Nephron (organoid): ENCODE data around the gene GREM2.

Source experiments
- H3K27ac Mint-ChIP-seq, 3 experiments: 2 replicates each; pipeline ENCODE4 v1.8.0; 2020; ENCODE audit warnings: mixed read lengths in 3 of 3, mild to moderate bottlenecking in 2 of 3, moderate library complexity in 1 of 3
- H3K27me3 Mint-ChIP-seq: 2 replicates; pipeline ENCODE4 v1.8.0; 2021; ENCODE audit warnings: low read depth, mild to moderate bottlenecking, moderate library complexity, mixed read lengths
- H3K36me3 Mint-ChIP-seq: 2 replicates; pipeline ENCODE4 v1.8.0; 2020; ENCODE audit warnings: low read depth, mixed read lengths
- H3K4me1 Mint-ChIP-seq: 2 replicates; pipeline ENCODE4 v1.8.0; 2020; ENCODE audit warnings: mixed read lengths
- H3K4me3 Mint-ChIP-seq, 3 experiments: 2 replicates each; pipeline ENCODE4 v1.8.0; 2020; ENCODE audit warnings: mild to moderate bottlenecking in 3 of 3, mixed read lengths in 3 of 3, moderate library complexity in 2 of 3
- H3K9me3 Mint-ChIP-seq: 2 replicates; pipeline ENCODE4 v1.8.0; 2020; ENCODE audit warnings: mixed read lengths
- TF ChIP-seq, protein P1 (sequence below), 3 experiments: fragments of 200-600 bp; sonication (generic); IDR thresholded peaks; one replicate each; pipeline ENCODE4 v1.5.0; 2021; ENCODE audit warnings: antibody characterized with exemption in 3 of 3; ENCODE audit not compliant: unreplicated experiment in 3 of 3

Gene GREM2

DNA sequence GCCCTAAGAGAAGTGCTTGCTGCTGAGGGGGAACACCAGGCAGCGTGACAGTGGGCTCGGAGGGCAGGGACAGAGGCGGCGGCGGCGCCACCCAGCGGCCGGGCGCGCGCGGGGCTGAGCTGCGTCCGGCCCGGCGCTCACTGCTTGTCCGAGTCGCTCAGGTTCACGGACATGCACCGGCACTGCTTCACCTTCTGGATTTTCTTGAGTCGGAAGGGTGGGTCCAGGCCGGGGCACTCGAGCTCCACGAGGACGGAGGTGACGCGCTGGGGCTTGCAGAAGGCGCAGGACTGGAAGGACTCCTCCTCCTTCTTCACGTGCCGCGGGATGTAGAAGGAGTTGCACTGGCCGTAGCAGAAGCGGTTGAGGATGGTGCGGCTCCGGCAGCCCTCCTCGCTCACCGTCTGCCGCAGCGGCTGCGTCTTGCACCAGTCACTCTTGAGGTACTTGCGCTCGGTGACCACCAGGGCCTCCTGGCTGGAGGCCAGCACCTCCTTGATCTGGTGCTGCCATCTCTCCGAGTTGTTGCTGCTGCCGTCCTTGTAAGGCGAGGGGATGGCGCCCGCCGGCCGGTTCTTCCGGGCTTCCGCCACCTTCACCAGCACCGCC, 119.0 kb downstream of the GREM2 start:
- no peak overlapping the region for H3K27ac Mint-ChIP-seq
- peaks cover 3% of the 10 kb centered on the region for H3K27me3 Mint-ChIP-seq
- H3K36me3 Mint-ChIP-seq, result no peaks in the 10 kb centered on the region
- H3K4me1 Mint-ChIP-seq, result peaks cover 15% of the 10 kb centered on the region
- H3K4me3 Mint-ChIP-seq, result peak overlapping the region; percentile 53 to 69 (median 68)
- no peaks in the 10 kb centered on the region for H3K9me3 Mint-ChIP-seq
- TF ChIP-seq, protein P1, sequence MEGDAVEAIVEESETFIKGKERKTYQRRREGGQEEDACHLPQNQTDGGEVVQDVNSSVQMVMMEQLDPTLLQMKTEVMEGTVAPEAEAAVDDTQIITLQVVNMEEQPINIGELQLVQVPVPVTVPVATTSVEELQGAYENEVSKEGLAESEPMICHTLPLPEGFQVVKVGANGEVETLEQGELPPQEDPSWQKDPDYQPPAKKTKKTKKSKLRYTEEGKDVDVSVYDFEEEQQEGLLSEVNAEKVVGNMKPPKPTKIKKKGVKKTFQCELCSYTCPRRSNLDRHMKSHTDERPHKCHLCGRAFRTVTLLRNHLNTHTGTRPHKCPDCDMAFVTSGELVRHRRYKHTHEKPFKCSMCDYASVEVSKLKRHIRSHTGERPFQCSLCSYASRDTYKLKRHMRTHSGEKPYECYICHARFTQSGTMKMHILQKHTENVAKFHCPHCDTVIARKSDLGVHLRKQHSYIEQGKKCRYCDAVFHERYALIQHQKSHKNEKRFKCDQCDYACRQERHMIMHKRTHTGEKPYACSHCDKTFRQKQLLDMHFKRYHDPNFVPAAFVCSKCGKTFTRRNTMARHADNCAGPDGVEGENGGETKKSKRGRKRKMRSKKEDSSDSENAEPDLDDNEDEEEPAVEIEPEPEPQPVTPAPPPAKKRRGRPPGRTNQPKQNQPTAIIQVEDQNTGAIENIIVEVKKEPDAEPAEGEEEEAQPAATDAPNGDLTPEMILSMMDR (IDR thresholded peaks at IDR 0.05; ENCODE audit: unreplicated experiment in 3 of 3), result peak; percentile 16 to 34 (median 27)

DNA sequence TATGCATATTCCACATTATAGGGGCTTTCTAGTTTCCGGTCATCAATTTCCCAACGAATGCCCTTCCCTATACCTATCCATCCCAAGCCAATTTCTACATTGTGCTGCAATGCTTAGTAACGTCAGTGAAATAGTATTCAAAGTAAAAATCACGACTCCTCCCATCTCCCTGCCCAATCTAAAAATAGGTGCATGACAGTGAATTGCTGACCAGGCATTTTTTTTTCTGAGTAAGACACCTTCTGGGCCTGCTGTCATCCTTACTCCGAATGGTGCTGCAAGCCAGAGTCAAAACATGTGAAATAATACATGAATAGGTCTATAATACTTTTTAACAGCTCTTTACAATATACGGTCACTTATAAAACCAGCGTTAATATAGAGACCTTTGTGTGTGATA, 120.2 kb downstream of the GREM2 start:
- Mint-ChIP-seq H3K36me3 (no peaks in the 10 kb centered on the region), H3K4me1 (peaks cover 15% of the 10 kb centered on the region), H3K27ac (no peak overlapping the region), H3K4me3 (peak overlapping the region in 1 of 3 experiments; percentile 66), H3K9me3 (no peaks in the 10 kb centered on the region), H3K27me3 (peaks cover 3% of the 10 kb centered on the region)
- TF ChIP-seq, protein P1 (IDR thresholded peaks at IDR 0.05; ENCODE audit: unreplicated experiment in 3 of 3), result no peak

DNA sequence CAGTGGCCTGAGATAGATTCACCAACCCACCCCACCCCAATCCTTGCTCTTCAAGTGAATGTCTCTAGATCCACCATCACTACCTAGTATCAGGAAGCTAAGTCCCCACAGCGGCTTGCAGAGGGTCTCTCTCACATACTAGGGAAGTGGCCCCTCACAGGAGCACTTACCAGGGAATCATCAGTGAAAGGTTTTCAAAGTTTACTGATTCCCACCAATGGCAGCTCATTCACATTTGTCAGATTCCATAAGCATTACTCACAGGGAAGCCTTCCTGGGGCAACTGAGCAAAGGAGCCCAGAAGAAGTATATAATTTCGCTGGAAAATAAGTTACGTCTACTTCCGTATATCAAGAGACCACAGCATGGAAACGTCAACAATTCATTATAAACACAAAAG, 120.8 kb downstream of the GREM2 start:
- H3K27ac Mint-ChIP-seq, result no peak overlapping the region
- peaks cover 3% of the 10 kb centered on the region for H3K27me3 Mint-ChIP-seq
- no peak overlapping the region for H3K4me3 Mint-ChIP-seq
- TF ChIP-seq, protein P1 (IDR thresholded peaks at IDR 0.05; ENCODE audit: unreplicated experiment in 3 of 3), result no peak
- H3K36me3 Mint-ChIP-seq, result no peaks in the 10 kb centered on the region
- no peaks in the 10 kb centered on the region for H3K9me3 Mint-ChIP-seq
- H3K4me1 Mint-ChIP-seq, result peaks cover 20% of the 10 kb centered on the region

DNA sequence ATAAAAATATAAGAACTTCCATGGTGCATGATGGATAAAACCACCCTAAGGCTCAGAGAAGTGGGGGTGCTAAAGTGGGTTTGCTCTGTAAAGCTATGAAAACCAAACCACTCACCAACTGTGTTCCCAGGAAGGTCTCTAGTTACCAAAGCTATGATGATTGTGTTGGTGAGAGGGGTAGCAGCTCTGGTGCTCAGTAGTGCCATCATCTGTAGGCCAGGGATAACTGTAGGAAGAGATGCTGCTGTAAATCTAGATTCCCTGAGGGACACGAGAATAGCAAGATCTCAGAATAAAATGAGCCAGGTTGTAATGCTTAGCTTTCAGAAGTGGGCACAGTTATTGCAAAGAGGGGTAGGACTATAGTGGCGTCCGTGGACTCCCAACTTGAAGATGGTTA, 124.5 kb downstream of the GREM2 start:
- Mint-ChIP-seq H3K4me1 (peaks cover 33% of the 10 kb centered on the region), H3K9me3 (no peaks in the 10 kb centered on the region), H3K4me3 (no peak overlapping the region), H3K27me3 (peaks cover 3% of the 10 kb centered on the region), H3K36me3 (no peaks in the 10 kb centered on the region), H3K27ac (no peak overlapping the region)
- TF ChIP-seq, protein P1 (IDR thresholded peaks at IDR 0.05; ENCODE audit: unreplicated experiment in 3 of 3), result no peak

DNA sequence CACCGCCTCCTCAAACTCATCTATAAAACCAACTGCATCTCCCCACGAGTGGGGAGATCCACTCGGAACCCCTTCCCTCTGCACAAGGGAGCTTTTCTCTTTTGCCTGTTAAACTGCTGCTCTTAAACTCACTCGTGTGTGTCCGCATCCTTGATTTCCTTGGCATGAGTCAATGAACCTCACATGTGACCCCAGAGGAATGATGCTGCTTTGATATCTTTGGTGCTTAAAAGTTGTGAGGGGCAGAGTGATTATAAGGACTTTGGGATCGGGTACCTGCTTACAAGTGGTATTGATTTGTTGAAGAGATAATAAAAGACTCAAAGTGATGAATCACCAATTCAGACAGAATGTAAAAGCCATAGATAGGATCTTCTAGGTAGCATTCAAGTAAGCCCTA, 125.3 kb downstream of the GREM2 start:
- Mint-ChIP-seq H3K4me1 (peaks cover 26% of the 10 kb centered on the region), H3K36me3 (no peaks in the 10 kb centered on the region), H3K27me3 (no peaks in the 10 kb centered on the region), H3K9me3 (no peaks in the 10 kb centered on the region), H3K27ac (no peak overlapping the region), H3K4me3 (no peak overlapping the region)
- TF ChIP-seq, protein P1 (IDR thresholded peaks at IDR 0.05; ENCODE audit: unreplicated experiment in 3 of 3), result no peak

DNA sequence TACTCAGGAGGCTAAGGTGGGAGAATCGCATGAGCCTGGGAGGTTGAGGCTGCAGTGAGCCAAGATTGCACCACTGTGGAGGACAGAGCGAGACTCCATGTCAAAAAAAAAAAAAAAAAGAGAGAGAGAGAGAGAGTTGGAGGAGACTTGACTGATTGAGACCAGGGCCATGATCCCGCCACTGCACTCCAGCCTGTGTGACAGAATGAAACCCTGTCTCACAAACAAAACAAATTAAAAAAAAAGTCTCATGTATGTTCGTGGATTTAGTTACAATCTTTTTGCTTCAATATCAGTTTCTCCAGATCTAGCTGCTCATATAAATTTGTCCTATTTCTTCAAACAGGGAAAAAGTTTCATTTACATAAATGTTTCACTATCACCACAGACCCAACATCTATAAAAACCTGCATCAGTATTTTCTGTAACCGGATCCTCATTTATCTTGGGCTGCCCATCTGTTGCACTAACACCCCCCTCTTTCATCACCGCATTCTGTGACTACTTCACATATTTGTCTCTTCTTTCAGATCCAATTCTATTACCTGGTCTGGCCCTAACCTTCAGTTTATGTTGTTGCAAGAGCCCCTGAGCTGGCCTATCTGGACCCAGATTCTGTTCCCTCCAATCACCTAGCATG, 127.0 kb downstream of the GREM2 start:
- H3K36me3 Mint-ChIP-seq, result no peaks in the 10 kb centered on the region
- no peaks in the 10 kb centered on the region for H3K27me3 Mint-ChIP-seq
- H3K9me3 Mint-ChIP-seq, result no peaks in the 10 kb centered on the region
- no peak overlapping the region for H3K27ac Mint-ChIP-seq
- TF ChIP-seq, protein P1 (IDR thresholded peaks at IDR 0.05; ENCODE audit: unreplicated experiment in 3 of 3), result no peak
- no peak overlapping the region for H3K4me3 Mint-ChIP-seq
- peaks cover 18% of the 10 kb centered on the region for H3K4me1 Mint-ChIP-seq
